Renal cortical epithelial cell (primary cell): ENCODE results near the gene CNTNAP4. TPM values are rescaled to one million over a fixed set of nuclear protein-coding genes. Genes with fewer than 3 reads are reported as not detected.
A peak's percentile ranks its signal among the peaks of the same experiment; 100 is the strongest.

ENCODE experiments used
- DNase-seq: peaks from one replicate; pipeline ENCODE4 v3.0.0-alpha.2; 2011; ENCODE audit warnings: low read depth
- total RNA-seq: library from RNA; depleted of rRNA; stranded (reverse); fragments of >200 nt; gene quantifications from 2 replicates; pipeline ENCODE4 v1.2.3, GENCODE V29; 2014

Gene CNTNAP4
- not detected in 2 replicates for total RNA-seq

DNA sequence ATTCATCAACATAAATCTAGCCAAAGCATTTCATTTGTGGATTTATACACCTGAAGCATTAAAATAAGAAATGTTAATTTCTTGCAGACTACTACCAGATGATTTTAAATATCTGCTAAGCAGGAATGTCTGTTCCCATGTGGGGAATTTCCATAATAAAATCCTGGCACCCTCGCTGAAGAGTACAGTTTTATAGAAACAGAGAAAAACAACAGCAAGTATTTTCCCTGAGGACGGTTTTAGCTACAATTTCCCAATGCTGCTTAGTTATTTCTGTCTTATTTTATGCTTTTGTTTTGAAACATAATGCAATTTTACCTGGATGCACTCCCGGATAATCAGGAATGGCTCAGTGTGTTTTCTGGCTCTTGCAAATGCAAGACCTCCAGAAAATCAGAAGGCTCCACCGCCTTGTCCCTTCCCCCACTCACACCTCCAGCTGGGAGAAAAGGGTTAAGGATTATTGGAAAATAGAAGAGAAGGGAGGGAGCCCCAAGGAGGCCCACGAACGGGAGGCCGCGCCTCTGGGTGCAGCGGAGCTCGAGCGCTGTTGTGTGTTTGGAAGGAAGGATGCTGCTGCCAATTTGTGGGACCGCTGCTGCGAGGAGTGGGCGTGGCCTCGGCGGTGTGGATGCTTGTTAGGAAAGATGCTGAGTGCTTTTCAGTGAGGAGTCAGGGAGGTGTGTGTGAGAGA lies at the start of gene CNTNAP4:
Gene CNTNAP4 (plus strand): TSS at position 657 of the 694 bp plus-strand sequence. CDS start 262 bp downstream, outside the sequence.
- no peak for DNase-seq

DNA sequence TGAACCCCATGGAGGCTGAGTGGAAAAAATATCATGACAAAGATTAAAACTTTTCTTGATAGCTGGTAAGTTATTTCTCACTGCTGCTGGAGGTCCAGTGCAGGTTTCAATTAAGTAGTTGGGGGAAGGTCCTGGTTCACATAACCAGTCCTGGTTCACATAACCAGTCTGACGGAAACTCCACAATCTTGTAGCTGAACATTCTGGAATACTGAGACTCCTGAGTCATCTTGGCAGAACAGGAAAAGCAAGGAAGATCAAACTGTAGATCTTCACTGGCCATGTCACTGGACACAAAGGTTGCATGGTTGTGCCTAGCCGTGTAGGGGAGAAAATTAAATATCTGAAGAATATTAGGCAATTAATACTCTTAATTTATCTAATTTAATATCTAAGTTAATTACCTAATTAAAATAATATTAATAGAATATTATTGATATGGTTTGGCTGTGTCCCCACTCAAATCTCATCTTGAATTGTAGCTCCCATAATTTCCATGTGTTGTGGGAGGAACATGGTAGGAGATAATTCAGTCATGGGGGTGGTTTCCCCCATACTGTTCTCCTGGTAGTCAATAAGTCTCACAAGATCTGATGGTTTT lies 48.6 kb upstream of the CNTNAP4 start:
- DNase-seq: no peak

DNA sequence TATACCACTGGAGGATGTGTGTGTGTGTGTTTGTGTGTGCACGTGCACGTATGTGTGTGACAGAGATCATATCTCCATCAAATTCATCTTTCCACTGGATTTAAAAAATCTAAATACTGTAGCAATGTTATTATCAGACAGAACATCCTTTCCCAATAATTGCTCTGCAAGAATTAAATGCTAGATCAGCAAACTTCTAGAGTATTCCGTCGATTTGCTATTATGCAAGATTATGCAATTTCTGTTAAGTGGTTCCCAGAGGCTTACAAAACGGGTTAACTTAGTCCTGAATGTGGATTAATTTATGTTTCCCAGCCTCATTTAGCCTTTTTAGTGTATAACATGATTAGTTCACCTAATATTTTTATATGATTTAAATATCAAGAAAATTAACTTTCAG lies 44.5 kb upstream of the CNTNAP4 start:
- no peak for DNase-seq

DNA sequence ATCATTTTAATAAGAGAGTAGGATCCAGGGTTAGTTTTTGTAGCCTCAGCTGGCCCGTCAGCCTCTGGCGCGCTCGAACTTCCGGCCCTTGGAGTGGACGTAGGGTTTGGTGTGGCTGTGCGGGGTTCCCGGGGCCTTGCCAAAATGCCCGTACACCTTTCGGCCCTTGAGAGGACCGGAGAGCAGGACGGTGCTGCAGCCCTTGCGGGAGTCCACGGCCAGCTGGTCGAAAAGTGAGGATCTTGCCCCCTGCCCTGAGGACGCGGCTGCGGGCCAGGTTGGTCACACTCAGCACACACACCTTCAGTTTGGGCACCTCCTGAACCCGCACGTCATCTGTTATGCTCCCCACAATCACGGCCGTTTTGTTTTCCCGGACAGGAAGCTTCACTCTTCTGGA lies 42.2 kb upstream of the CNTNAP4 start:
- no peak for DNase-seq

DNA sequence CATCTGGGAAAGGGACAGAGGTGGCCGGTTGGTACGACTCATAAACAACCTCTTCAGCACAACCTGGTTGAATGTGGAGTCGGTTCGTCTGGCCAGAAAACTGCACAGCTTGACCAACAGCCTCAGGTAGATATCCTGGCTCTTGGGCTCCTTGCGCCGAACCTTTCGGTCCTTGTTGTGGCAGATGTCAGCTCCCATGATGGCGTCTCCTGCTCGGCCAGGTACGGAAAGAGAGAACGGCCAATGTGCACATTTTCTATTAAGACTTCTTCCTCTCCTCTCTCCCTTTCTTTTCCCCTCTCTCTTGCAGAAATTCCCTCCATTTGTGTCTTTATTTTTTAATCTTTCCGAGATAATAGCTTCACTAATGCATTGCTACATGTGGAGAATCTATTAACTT lies 41.8 kb upstream of the CNTNAP4 start:
- DNase-seq: no peak

DNA sequence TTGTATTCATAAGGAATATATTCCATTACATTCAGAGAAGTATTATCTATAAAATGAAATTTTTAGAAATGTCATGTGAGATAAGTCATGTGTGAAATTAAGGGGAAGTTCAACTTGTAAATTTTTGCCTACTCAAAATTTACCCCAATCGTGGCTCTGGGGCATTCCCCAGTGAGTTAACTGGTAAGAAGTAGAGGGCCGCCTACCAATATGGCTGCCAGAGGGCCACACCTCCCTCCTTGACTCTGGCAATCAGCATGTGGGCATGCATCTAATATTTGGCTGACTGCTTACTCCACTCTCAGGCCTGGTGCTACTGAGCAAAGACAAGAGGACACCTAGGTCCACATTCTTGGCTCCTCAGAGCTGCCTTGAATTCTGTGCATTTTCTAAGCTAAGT lies 39.7 kb upstream of the CNTNAP4 start:
- DNase-seq: no peak

DNA sequence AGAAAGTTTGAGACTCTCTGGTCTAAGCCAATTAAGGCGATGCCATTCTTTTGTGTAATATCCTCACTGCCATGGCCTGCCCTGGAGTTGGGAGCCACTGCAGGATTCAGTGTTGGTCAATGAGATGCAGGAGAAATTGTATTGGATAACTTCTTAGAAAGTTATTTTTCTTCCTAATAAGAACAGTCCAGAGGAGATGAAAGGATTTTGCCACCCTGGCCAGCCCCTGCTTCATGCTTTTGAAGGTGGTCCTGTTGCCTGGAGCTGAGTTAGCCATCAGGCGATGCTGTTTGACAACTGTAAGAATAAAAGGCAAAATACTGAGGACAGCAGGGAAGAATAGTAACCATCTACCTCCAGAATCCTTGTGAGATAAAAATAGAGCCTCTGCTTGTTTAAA lies 35.4 kb upstream of the CNTNAP4 start:
- DNase-seq: no peak

DNA sequence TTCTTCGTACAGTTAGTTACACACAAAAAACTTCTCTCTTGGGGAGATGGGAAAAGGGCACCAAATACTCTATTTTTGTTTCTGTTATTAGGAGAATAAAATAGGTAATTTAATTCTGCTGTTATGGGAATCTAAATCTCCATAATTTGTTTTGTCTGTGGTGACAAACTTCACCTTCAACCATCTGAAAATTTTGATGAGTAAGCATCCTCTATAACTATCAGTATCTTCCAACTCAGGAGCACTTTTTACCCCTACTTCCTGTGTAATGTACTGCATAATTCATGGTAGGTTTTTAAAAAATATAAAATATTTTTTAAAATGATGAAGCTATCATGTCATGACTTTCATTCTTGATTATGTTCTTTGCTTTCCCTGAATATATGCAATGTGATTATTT lies 33.6 kb upstream of the CNTNAP4 start:
- DNase-seq: no peak

DNA sequence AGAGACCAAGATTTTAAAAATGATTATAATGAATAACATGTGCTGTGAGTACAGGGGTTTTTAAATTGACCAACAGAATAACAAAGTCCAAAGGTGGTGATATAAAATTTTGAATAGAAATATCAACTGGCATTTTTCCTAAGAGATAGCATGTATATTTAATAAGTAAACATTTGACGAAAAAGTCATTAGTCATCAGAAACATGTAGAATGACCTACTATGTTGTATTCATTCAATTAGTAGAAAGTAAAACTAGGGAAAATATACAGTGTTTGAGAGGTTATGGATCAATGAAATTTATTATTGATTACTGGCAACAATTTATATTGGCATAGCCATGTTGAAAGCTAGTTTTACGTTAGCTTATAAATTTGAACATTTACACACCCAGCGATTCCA lies 30.6 kb upstream of the CNTNAP4 start:
- DNase-seq: no peak

DNA sequence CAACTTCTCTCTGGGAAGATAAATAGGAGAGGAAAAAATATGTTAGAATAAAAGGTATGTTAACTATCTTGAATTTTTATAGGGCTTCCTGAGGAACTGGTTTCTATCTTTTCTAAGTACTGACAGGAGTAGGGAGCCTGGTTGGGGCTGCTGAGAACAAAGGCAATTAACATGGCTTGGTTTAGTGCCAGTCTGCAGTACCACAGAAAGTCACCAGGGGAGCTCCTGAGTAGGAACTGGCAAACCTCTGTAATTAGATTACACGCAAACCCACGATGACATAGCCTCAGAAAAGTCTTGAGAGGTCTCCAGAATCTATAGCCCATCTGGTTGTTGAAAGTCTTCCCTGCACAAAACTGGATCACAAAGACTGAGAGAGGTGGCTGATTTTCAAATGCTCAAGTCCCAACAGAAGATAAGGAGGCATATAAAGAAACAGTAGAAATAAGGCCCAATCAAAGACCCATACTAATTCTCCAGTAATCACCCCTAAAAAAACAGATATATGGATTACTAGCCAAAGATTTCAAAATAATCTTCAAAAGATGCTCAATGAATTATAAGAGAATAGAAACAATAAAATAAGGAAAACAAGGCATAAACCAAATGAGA lies 11.7 kb upstream of the CNTNAP4 start:
- no peak for DNase-seq

DNA sequence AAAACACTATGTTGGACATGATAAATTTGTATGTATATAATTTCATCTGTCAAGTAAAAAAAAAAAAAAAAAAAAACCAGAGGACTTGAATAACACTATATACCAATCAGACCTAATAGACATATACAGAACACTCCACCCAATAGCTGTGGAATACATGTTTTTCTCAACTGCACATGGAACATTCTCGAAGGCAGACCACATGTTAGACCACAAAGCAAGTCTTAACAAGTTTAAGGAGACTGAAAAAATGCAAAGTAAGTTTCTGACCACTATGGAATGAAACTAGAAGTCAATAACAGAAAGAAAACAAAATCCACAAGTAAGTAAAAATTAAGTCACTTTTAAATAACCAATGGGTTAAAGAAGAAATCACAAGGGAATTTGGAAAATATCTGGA lies 8.4 kb upstream of the CNTNAP4 start:
- no peak for DNase-seq

DNA sequence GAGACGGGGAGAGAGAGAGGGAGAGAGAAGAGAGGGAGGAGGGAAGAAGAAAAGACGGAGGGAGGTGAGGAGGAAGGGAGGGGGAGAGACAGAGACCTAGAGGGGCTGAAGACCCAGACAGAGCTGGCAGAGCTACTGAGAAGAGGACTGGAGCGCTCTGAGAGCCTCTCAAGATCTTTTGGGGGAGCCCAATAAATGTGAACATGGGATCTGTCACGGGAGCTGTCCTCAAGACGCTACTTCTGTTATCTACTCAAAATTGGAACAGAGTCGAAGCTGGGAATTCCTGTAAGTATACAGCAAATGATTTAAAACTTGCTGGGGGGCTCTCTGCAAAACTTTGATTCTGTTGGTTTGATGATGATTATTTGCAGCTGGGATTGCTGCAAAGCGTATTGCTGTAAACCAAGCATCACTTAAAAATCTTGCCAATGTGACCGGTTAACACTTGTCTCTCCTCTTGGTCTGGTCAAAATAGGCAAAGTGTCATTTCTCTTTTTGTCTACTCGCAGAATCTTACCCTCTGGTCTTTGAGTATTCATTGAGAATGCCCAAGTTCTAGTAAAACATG lies 344 bp downstream of the CNTNAP4 start:
- DNase-seq: no peak

DNA sequence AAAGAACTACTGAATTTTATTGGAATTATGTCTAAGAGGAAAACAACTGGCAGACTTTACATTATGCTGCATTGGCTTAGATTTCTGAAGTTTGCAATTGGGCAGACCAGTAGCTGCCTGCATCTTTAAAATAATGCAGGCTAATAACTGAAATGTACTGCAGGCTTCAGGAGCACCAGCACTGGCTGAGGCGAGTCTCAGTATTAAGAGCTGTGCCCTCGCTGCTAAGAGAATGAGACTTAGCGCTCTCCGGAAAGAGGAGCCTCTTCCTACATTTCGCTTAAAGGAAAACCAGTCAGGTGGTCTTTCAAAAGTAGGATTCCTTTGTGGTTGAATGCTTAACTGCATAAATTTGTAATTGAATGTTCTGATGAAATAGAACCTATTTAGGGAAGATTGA lies 885 bp downstream of the CNTNAP4 start:
- DNase-seq: no peak

DNA sequence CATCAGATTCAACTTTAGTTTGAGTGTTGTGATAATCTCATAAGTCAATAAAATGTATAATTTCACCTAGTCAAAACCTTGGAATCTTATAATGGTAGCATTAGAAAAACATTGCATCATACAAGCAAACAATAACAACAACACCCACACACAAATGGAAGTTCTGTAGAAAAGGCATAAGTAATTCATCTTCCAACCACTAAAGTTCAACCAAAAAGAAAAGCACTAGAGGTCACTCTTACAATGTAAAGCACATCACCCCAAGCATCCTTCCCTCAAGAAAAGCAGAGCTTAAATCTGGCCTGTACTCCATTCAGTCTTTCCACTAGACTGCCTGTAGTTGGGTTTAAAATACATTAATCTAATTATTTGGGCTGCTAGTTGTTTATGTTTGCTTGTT lies 1.8 kb downstream of the CNTNAP4 start:
- DNase-seq: peak; percentile 21

DNA sequence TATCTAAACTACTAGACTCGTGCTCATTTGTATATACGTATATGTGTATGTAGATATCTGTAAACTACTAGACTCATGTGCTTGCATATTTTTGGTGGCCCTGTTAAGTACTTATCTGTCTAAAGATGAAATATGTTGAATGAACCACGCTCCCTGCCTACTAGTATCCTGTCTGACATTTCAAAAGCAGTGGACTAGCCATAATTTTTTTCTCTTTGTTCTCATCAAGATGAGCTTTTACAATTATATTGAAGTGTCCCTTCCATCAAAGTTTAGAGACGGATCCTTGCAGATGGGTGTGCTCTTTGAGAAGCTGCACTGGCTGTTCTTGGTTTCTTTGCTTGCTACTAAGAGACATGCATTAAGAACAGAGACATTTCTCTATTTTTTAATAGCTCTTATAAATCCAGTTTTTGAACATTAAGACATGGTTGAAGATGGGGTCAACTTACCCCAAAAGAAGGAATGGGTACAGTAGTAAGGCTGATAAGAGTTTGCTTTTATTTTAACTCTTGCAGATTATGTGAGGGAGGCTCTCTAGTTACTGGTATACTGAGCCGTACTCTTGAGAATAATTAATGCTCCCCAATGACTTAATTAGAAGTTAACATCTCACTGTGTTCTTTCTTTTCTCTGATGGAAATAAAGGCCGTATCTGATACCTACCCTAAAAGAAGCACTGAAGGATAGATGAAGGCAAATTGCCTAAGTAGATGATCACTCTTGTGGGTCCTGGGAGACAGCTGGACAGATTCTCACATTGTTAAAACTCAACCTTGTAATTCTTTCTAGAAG lies 3.4 kb downstream of the CNTNAP4 start:
- no peak for DNase-seq

DNA sequence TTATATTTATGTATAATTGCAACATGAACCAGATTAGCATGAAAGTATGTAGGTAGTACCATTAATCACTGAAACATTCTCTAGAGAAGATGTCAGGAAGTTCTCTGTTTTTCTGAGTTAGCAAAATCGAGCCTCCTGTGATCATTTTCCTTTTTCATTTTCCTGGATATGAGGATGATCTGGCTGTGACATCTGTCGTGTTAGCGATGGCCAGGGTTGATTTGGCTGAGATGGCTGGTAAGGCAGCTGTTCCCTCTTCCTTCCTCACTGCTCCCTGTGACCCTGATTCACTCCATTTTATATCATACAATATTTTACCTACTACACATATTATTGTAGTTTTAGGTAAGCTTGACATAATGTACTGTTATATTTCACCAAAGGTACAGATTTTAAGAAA lies 10.3 kb downstream of the CNTNAP4 start:
- no peak for DNase-seq

DNA sequence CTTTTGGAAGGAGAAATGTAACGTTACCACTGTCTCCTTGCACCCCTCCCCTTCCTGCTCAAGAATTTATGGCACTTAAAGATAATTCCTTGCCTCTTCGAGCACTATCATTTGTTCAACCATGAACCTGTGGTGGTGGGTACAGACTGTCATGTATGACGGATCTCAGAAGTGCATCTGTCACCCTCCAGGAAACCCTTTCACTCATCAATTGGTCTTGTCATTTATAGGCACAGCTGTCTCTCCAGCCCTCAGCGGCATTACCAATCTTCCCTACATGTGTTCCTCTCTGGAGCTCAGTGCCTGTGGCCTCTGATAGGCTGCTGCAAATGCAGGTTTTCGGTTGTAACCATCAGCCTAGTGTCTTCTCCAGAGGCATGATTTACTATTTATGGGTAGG lies 15.0 kb downstream of the CNTNAP4 start:
- no peak for DNase-seq

DNA sequence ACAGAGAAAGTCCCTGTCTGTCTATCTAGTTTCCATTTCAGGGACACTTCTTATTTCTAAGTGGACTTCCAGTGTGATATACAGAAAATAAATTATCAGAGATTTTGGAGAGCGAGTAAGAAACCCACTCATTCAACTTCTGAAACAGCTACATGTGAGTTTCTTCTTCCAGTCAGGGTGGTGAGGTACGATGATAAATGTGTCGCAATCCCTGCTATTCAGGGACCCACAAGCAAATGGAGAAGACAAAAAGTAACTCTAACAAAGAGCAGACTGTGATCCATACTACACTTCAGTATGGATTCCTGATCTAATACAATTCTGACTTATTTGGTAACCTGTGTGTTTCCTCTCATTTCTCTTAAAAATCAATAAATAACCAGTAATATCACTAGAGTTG lies 16.8 kb downstream of the CNTNAP4 start:
- no peak for DNase-seq

DNA sequence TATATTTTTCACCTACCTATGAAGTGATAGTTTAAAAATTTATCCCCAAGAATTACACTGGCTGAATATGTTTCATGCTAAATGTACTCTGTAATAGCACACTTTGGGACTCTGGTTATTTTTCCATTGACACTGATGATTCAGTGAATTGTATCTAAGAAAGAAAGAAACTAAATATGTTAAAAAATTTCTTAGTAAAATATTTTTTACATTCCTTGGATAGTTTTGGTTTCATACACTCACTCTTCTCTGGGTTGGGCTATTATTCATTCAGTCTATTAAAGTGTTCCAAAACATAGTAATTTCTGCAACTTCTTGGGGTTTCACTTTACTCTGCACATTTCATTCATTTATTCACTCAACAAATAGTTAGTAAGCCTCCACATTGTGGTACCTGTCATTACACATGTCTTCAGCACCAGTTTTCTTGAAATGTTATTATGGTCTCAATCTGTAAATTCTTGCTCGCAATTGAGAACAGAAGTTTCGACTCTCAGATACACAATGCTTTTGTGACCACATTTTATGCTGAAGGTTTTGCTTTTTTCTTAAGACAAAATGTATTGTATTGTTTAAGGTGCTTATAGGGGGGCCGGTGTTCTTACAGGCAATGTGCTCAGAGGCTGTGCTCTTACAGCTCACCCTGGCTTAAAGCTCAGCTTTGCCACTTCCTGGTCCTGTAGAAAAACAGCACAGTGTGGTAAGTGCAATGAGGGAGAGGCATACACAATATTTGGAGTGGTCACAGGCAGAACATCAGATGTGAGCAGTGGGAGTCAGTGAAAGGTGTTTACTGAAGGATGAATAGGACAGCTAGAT lies 17.4 kb downstream of the CNTNAP4 start:
- DNase-seq: no peak

DNA sequence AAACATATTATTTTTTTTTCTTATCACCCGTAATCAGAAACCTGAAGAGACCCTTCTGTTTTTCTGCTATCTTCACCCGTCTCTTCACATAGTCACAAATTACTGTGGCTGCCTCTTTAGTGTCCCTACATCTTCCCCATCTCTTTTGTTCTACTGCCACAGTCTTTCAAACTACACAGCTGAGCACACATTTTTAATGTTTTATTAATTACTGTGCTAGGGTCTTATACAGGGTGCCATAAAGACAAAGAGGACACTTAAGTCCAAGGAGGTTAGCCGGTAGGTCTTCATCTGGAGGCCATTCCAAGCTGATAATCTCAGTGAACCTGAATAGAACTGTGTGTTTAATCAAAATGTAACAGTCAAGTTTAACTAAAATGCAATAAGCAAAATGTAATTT lies 20.7 kb downstream of the CNTNAP4 start:
- no peak for DNase-seq

DNA sequence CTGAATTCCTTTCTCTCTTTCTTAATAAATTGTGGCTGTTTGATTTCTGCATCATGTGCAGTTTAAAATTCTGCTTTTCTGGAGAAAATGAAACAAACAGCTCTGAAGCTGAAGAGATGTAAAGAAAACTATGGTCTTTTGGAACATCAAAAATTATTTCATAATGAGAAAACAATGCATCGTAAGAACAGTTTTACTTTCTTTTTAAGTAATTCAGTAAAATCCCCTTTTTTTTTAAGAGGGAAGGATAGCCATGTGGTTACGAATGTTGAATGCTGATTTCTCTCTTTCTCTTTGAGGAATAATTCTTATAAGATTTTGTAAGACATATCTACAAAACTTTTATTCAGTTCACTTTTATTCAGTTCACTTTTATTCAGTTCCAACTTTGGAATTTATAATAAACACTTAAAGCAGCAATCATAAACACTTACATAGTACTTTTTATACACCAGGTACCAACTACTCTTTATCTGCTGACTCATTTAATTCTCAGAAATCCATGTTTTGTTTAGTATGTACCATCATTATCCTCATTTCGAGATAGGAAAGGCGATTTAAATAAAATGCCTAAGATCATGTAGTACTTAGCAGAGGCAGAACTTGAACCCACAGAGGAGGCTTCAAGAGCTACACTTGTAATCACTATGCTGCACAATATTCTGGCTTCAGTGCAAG lies 26.6 kb downstream of the CNTNAP4 start:
- DNase-seq: no peak
